CD4-positive, alpha-beta T cell treated with Interleukin-4 for 1 hour (primary cell): ENCODE data around the gene KCTD17.

ENCODE experiments used
- DNase-seq, 2 donors: peaks; one replicate each; pipeline ENCODE4 v3.0.0-alpha.2; 2020 to 2022

The KCTD17 gene

DNA sequence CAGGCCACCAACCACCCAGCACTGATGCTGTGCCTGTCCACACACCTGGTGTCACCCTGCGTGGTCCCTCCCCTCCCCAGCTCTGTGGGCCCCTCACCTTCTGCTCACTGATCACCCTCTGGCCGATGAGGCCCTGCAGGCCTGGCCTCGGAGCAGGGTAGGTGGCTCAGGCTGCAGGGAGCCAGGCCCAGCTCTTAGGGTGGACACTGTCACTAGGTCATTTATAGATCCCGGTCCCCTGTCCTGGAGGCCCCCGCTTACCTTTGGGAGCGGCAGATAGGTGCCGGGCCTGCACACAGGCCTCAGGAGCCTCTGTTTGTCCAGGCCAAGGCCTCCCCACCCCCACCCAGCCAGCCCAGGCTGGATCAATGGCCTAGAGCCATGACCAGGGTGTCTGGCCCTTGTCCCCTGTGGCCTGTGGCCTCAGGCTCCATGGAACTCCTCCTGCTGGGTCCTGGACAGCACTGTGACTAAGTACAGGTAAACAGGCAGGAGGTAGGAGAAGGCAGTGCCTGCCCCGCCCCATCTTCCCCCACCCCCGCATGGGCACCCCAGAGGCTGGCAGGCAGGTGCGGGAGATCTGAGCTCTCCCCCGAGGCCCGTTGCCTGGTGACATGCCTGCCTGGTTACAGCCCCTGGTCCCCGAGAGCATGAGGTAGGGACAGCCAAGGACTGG, 57.8 kb downstream of the KCTD17 start, which contains the start of gene TMPRSS6:
TSS of gene TMPRSS6 (minus strand) at position 472 of the 676 bp plus-strand sequence. CDS start 6,296 bp downstream, outside the sequence.
- DNase-seq: no peak

DNA sequence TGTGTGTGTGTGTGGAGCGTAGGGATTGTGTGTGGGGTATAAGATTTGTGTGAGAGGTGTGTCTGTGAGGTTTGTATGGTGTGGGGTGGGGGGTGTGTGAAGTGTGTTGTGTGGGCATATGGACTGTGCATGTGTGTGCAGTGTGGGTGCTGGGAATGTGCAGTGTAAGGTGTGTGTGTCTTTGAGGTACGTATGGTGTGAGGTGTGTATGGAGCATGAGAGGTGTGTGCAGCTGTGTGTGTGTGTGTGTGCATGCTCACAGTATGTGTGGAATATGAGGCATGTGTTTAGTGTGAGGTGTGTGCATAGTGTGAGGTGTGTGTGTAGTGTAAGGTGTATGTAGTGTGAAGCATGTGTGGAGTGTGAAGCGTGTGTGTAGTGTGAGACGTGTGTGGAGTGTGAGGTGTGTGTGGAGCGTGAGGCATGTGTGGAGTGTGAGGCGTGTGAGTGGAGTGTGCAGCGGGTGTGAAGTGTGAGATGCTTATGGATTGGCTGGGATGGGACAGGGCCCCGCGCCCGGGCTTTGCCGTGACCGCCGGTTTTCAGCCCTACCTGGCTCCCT, 59.7 kb downstream of the KCTD17 start:
- no peak for DNase-seq

GRCh38 chr22:37112084-37112728, 60.7 kb downstream of the KCTD17 start:
- DNase-seq: no peak
